ENCODE data around the gene MIA3. TPM values are rescaled to one million over a fixed set of nuclear protein-coding genes. Genes with fewer than 3 reads are reported as not detected.

MIA3 gene
- total RNA-seq, 1 donor from 2014 or later: 40.9 TPM

Other genes starting within 250 kb of the MIA3 start
- gene HHIPL2, start 70.0 kb upstream of the MIA3 start, total RNA-seq (ENCODE audit: insufficient read depth, low replicate concordance): not detected
- gene TAF1A, start 28.2 kb upstream of the MIA3 start, total RNA-seq (ENCODE audit: insufficient read depth, low replicate concordance): 9.1 TPM
- gene AIDA, start 94.4 kb downstream of the MIA3 start, total RNA-seq (ENCODE audit: insufficient read depth, low replicate concordance): 36.6 TPM
- 23.8 TPM for gene BROX, start 94.5 kb downstream of the MIA3 start, total RNA-seq (ENCODE audit: insufficient read depth, low replicate concordance)
- gene FAM177B, start 119.1 kb downstream of the MIA3 start, total RNA-seq (ENCODE audit: insufficient read depth, low replicate concordance): not detected
- gene DISP1, start 196.9 kb downstream of the MIA3 start, total RNA-seq (ENCODE audit: insufficient read depth, low replicate concordance): 13.5 TPM

Data from umbilical cord (tissue), 1 donor.